Measurements from ENCODE around the gene KRTAP5-3. TPM values are rescaled to one million over a fixed set of nuclear protein-coding genes. Genes with fewer than 3 reads are reported as not detected.
"Not testable (repeated sequence)": the region's sequence is repeated elsewhere in the genome, so short reads cannot be mapped to it uniquely, and the experiment has no call there.

Gene KRTAP5-3
- total RNA-seq, 1 experiment from 2014 or later, result not detected

DNA sequence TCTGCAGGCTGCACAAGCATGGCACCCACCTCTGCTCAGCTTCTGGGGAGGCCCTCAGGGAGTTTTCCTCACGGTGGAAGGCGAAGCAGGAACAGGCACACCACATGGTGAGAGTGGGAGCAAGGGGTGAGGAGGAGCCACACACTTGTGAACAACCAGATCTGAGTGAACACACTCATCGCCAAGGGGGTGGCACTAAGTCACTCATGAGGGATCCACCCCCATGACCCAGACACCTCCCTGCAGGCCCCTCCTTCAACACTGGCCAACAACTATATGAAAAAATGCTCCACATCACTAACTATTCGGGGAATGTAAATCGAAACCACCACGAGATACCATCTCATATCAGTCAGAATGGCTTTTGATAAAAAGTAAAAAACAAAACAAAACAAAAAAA lies 9.4 kb downstream of the KRTAP5-3 start:
- H3K9ac ChIP-seq (ENCODE audit: low read length), result no peak overlapping the region
- no peak overlapping the region for H3K27ac ChIP-seq (ENCODE audit: low read length)
- H3K79me2 ChIP-seq (ENCODE audit: low read length), result no peaks in the 10 kb centered on the region
- H3K4me3 ChIP-seq (ENCODE audit: low read length), result no peak overlapping the region
- no peaks in the 10 kb centered on the region for H3K36me3 ChIP-seq (ENCODE audit: insufficient read depth, low read length)
- no peak for DNase-seq
- H2AFZ ChIP-seq (ENCODE audit: low read length), result no peak overlapping the region
- H3K9me2 ChIP-seq (replicated peaks; ENCODE audit: insufficient read depth, low read length), result no peaks in the 10 kb centered on the region
- H3K4me1 ChIP-seq (ENCODE audit: low read length), result peaks cover 17% of the 10 kb centered on the region
- no peaks in the 10 kb centered on the region for H3K9me3 ChIP-seq (ENCODE audit: low read length)
- H3K4me2 ChIP-seq (ENCODE audit: low read depth, low read length, poor library complexity, severe bottlenecking), result no peak overlapping the region
- no peaks in the 10 kb centered on the region for H4K20me1 ChIP-seq (ENCODE audit: insufficient read depth, low read depth, low read length)
- H3K27me3 ChIP-seq (ENCODE audit: low read length), result no peaks in the 10 kb centered on the region

DNA sequence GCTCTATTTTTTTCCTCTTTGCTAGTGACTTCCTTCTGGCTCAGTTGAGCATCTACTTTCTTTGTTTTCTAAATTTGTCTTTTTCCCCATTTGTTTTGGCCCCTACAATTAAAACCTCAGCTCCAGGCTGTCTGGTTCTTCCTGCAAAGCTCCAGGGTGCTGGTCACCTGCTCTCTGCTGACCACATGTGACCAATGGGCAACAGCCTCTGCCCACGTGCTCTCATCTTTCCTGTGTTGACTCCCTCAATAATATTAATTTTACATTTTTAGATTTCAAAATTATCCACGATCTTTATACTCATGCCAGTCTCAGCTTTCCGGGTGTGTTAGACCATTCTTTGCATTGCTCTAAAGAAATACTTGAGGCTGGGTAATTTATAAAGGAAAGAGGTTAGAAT lies 9.9 kb downstream of the KRTAP5-3 start:
- not testable (repeated sequence) for H3K36me3 ChIP-seq (ENCODE audit: insufficient read depth, low read length); H3K27ac ChIP-seq (ENCODE audit: low read length); H4K20me1 ChIP-seq (ENCODE audit: insufficient read depth, low read depth, low read length); H3K9ac ChIP-seq (ENCODE audit: low read length); DNase-seq; H3K9me3 ChIP-seq (ENCODE audit: low read length); H2AFZ ChIP-seq (ENCODE audit: low read length); H3K27me3 ChIP-seq (ENCODE audit: low read length); H3K9me2 ChIP-seq (replicated peaks; ENCODE audit: insufficient read depth, low read length); H3K4me3 ChIP-seq (ENCODE audit: low read length); H3K79me2 ChIP-seq (ENCODE audit: low read length); H3K4me2 ChIP-seq (ENCODE audit: low read depth, low read length, poor library complexity, severe bottlenecking)
- H3K4me1 ChIP-seq (ENCODE audit: low read length), result peaks cover 17% of the 10 kb centered on the region

DNA sequence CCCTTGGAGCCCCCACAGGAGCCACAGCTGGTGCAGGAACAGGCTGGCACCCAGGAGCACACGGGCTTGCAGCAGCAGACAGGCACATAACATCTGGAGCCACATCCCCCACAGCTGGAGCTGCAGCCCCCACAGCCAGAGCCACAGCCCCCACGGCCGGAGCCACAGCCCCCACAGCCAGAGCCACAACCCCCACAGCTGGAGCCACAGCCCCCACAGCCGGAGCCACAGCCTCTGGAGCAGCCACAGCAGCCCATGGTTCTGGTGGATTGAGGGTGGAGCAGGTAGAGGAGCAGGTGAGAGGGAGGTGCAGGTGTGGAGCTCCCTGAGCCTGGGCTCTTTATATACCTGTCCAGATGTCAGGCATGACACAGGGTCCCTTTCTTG lies 10.3 kb downstream of the KRTAP5-3 start, which contains the start of gene KRTAP5-2:
Gene KRTAP5-2, minus strand, starts transcription at position 301 of the 387 bp plus-strand sequence. Its CDS starts 44 bp downstream, at position 257.
- Histone ChIP-seq H3K9me2 (replicated peaks; ENCODE audit: insufficient read depth, low read length) (no peaks in the 10 kb centered on the region), H2AFZ (ENCODE audit: low read length) (no peak within 1 kb of the TSS), H3K4me2 (ENCODE audit: low read depth, low read length, poor library complexity, severe bottlenecking) (no peak within 1 kb of the TSS), H3K79me2 (ENCODE audit: low read length) (no peaks in the 10 kb centered on the region), H3K27ac (ENCODE audit: low read length) (no peak within 1 kb of the TSS), H3K27me3 (ENCODE audit: low read length) (no peaks in the 10 kb centered on the region), H3K4me3 (ENCODE audit: low read length) (no peak within 1 kb of the TSS), H3K4me1 (ENCODE audit: low read length) (peaks cover 17% of the 10 kb centered on the region), H3K9ac (ENCODE audit: low read length) (no peak within 1 kb of the TSS), H3K9me3 (ENCODE audit: low read length) (no peaks in the 10 kb centered on the region), H4K20me1 (ENCODE audit: insufficient read depth, low read depth, low read length) (no peaks in the 10 kb centered on the region), H3K36me3 (ENCODE audit: insufficient read depth, low read length) (no peaks in the 10 kb centered on the region)
- no peak for DNase-seq

DNA sequence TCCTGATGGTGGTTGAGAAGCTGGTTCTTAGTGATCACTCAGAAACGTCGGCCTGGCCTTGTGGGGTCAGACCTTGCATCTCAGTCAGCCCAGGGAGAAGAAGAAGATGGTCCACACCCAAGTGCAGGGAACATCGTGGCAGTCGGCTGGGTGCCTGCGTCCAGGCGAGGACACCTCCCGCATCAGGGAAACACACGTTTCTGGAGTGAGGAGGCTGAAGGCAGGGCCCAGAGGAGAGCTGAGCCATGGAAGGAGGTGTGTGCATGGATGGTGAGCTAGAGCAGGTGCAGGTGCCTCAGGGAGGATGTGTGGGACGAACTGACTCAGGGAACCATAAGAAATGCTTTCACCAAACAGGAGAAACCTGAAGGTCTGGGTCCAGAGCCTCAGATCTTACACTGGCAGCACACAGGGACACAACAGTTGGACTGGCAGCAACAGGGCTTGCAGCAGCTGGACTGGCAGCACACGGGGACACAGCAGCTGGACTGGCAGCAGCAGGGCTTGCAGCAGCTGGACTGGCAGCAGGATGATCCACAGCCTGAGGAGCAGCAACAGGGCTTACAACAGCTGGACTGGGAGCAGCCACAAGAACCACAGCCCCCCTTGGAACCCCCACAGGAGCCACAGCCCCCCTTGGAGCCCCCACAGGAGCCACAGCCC lies 10.8 kb downstream of the KRTAP5-3 start:
- Histone ChIP-seq H4K20me1 (ENCODE audit: insufficient read depth, low read depth, low read length) (no peaks in the 10 kb centered on the region), H3K9me2 (replicated peaks; ENCODE audit: insufficient read depth, low read length) (no peaks in the 10 kb centered on the region), H2AFZ (ENCODE audit: low read length) (no peak overlapping the region), H3K4me1 (ENCODE audit: low read length) (peaks cover 17% of the 10 kb centered on the region), H3K4me2 (ENCODE audit: low read depth, low read length, poor library complexity, severe bottlenecking) (no peak overlapping the region), H3K9me3 (ENCODE audit: low read length) (no peaks in the 10 kb centered on the region), H3K79me2 (ENCODE audit: low read length) (no peaks in the 10 kb centered on the region), H3K36me3 (ENCODE audit: insufficient read depth, low read length) (no peaks in the 10 kb centered on the region), H3K4me3 (ENCODE audit: low read length) (no peak overlapping the region), H3K27me3 (ENCODE audit: low read length) (no peaks in the 10 kb centered on the region), H3K27ac (ENCODE audit: low read length) (no peak overlapping the region), H3K9ac (ENCODE audit: low read length) (no peak overlapping the region)
- DNase-seq, result no peak

DNA sequence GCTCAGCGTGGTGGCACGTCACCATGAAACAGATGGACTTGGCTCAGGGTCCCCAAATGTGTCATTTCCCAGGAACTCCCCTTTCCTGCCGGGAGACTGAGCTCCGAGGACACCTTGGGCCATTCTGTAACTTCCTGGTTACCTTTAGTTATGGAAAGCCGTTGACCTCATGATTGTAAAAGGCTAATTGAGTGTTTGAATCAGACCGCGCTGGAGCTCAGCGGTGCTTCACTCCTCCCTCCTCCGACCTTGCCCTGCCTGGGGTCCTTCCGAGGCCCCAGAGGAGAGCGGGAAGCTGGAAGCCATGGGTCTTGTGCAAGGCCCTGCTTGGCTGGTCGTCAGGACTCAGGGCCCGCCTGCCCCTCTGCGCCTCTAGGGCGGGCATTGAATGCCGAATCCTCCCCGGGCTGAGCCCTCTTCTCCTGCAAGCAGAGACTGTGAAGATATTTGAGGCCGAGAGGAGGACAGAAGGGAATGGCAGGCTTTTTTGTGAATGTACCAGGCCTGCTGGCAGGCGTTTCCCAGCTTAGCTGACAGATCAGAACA lies 11.6 kb downstream of the KRTAP5-3 start:
- H3K4me2 ChIP-seq (ENCODE audit: low read depth, low read length, poor library complexity, severe bottlenecking); H3K4me3 ChIP-seq (ENCODE audit: low read length); H3K9me2 ChIP-seq (replicated peaks; ENCODE audit: insufficient read depth, low read length); H3K27ac ChIP-seq (ENCODE audit: low read length); H3K79me2 ChIP-seq (ENCODE audit: low read length); H4K20me1 ChIP-seq (ENCODE audit: insufficient read depth, low read depth, low read length); H3K9me3 ChIP-seq (ENCODE audit: low read length); DNase-seq; H3K27me3 ChIP-seq (ENCODE audit: low read length); H3K36me3 ChIP-seq (ENCODE audit: insufficient read depth, low read length); H2AFZ ChIP-seq (ENCODE audit: low read length); H3K9ac ChIP-seq (ENCODE audit: low read length): not testable (repeated sequence)
- peaks cover 12% of the 10 kb centered on the region for H3K4me1 ChIP-seq (ENCODE audit: low read length)

DNA sequence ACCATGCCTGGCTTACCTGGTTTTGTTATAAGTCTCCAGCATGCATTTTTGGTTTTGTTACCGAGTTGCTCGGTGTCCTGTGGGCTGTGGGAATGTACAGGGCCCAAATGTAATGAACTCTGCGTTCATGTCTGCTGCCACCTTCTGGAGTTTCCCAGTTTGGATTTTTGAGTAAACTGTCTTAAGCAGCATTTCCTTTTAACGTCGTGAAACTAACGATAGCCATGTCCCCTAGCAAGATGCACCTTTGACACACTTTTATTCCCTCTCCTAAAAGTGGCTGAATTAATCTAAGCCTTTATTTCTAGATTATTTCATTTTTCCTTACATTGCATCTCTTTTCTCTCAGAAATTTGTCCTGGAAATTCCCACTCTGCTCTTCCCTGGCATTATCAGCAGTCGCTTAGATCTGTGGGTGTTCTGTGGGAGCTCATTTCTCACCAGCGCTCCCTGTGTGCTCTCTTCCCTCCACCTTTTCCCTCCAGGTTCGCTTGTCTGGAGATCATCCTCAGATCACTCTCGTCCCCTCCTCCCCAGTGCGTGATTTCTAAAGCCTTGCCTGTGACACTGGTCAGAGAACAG lies 12.2 kb downstream of the KRTAP5-3 start:
- H3K4me1 ChIP-seq (ENCODE audit: low read length); H3K79me2 ChIP-seq (ENCODE audit: low read length); H3K27ac ChIP-seq (ENCODE audit: low read length); H3K36me3 ChIP-seq (ENCODE audit: insufficient read depth, low read length); H3K9me2 ChIP-seq (replicated peaks; ENCODE audit: insufficient read depth, low read length); H3K9me3 ChIP-seq (ENCODE audit: low read length); H3K4me3 ChIP-seq (ENCODE audit: low read length); H2AFZ ChIP-seq (ENCODE audit: low read length); H4K20me1 ChIP-seq (ENCODE audit: insufficient read depth, low read depth, low read length); H3K4me2 ChIP-seq (ENCODE audit: low read depth, low read length, poor library complexity, severe bottlenecking); H3K9ac ChIP-seq (ENCODE audit: low read length); H3K27me3 ChIP-seq (ENCODE audit: low read length); DNase-seq: not testable (repeated sequence)

DNA sequence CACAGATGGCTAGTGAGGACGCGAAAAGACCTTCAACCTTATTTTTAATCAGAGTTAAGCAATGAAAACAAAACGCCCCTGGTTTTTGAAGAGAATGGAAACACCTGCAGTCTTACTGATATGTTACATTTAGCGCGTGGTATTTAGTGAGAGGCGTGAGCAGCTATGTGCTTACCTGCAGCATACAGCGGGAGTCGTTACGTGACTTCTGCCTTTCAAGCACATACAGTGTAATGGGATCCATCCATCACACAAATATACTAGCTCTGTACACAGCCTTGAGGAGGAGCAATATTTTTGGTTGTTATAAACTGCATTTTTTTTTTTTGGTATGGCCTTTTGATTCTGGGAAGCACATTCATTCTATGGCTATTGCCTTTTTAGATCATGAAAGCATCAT lies 15.6 kb downstream of the KRTAP5-3 start:
- DNase-seq, result no peak
- H3K9me2 ChIP-seq (replicated peaks; ENCODE audit: insufficient read depth, low read length), result no peaks in the 10 kb centered on the region
- H3K4me3 ChIP-seq (ENCODE audit: low read length), result no peak overlapping the region
- no peaks in the 10 kb centered on the region for H3K9me3 ChIP-seq (ENCODE audit: low read length)
- no peaks in the 10 kb centered on the region for H4K20me1 ChIP-seq (ENCODE audit: insufficient read depth, low read depth, low read length)
- H3K36me3 ChIP-seq (ENCODE audit: insufficient read depth, low read length), result no peaks in the 10 kb centered on the region
- no peak overlapping the region for H2AFZ ChIP-seq (ENCODE audit: low read length)
- no peak overlapping the region for H3K27ac ChIP-seq (ENCODE audit: low read length)
- no peak overlapping the region for H3K4me2 ChIP-seq (ENCODE audit: low read depth, low read length, poor library complexity, severe bottlenecking)
- H3K79me2 ChIP-seq (ENCODE audit: low read length), result no peaks in the 10 kb centered on the region
- H3K27me3 ChIP-seq (ENCODE audit: low read length), result no peaks in the 10 kb centered on the region
- no peaks in the 10 kb centered on the region for H3K4me1 ChIP-seq (ENCODE audit: low read length)
- no peak overlapping the region for H3K9ac ChIP-seq (ENCODE audit: low read length)

DNA sequence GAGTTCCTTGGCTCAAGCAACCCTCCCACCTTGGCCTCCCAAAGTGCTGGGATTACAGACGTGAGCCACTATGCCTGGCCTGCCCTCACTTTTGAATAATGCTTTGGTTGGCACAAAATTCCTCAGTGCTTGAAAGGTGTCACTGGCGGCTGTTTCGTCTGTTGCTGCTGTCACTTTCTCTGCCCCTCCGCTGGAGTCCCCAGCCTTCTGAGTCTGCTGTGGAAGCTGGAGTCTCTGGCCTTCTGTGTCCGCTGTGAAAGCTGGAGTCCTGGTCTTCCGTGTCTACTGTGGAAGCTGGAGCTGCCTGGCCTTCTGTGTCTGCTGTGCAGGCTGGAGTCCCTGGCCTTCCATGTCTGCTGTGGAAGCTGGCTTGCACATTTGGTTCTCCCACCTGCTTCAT lies 18.3 kb downstream of the KRTAP5-3 start:
- Histone ChIP-seq H3K36me3 (ENCODE audit: insufficient read depth, low read length) (no peaks in the 10 kb centered on the region), H3K9me3 (ENCODE audit: low read length) (no peaks in the 10 kb centered on the region), H3K27me3 (ENCODE audit: low read length) (no peaks in the 10 kb centered on the region), H2AFZ (ENCODE audit: low read length) (no peak overlapping the region), H3K27ac (ENCODE audit: low read length) (no peak overlapping the region), H3K4me2 (ENCODE audit: low read depth, low read length, poor library complexity, severe bottlenecking) (no peak overlapping the region), H3K4me1 (ENCODE audit: low read length) (peaks cover 5% of the 10 kb centered on the region; the same call in 1 of the 2 replicates), H3K9ac (ENCODE audit: low read length) (no peak overlapping the region), H3K79me2 (ENCODE audit: low read length) (no peaks in the 10 kb centered on the region), H3K4me3 (ENCODE audit: low read length) (no peak overlapping the region), H4K20me1 (ENCODE audit: insufficient read depth, low read depth, low read length) (no peaks in the 10 kb centered on the region), H3K9me2 (replicated peaks; ENCODE audit: insufficient read depth, low read length) (no peaks in the 10 kb centered on the region)
- DNase-seq, result no peak
